HepG2 (cell line): ENCODE measurements around the gene ACSL6.

Experiments
- SIX4 ChIP-seq: sonication (generic); formaldehyde crosslinking; IDR thresholded peaks from 2 replicates; pipeline ENCODE4 v1.4.0; 2020; ENCODE audit warnings: missing genetic modification reagents
- ZBTB20 ChIP-seq: sonication (generic); formaldehyde crosslinking; IDR thresholded peaks from 2 replicates; pipeline ENCODE4 v1.8.1; 2023; ENCODE audit warnings: missing genetic modification reagents, low read depth, mild to moderate bottlenecking, borderline replicate concordance

GRCh38 chr5:131932235-131932634, 79.2 kb downstream of the ACSL6 start:
- TF ChIP-seq ZBTB20 (no peak), SIX4 (CRISPR knock-in tag) (no peak)
